HG02610 (cell line): ENCODE results near the gene SLC43A1.
"Not testable (repeated sequence)": the region's sequence is repeated elsewhere in the genome, so short reads cannot be mapped to it uniquely, and the experiment has no call there.

Experiments used
- ATAC-seq: cut with Tn5 transposase; IDR thresholded peaks from one replicate; pipeline ENCODE4 v1.9.1; 2021; ENCODE audit warnings: mild to moderate bottlenecking, moderate library complexity; ENCODE audit not compliant: unreplicated experiment

The SLC43A1 gene

GRCh38 chr11:57462597-57462996 is 52.9 kb downstream of the SLC43A1 start:
- no peak for ATAC-seq

- ATAC-seq: no peak
Measured at GRCh38 chr11:57461841-57462489, 53.5 kb downstream of the SLC43A1 start.

- no peak for ATAC-seq
Measured at GRCh38 chr11:57460758-57461749, 54.4 kb downstream of the SLC43A1 start.

GRCh38 chr11:57460022-57460757 is 55.3 kb downstream of the SLC43A1 start, which contains the start of gene RTN4RL2:
RTN4RL2 (plus strand) TSS chr11:57460528; CDS start chr11:57460866, 338 bp downstream.
- ATAC-seq: no peak

- ATAC-seq: no peak
Measured at GRCh38 chr11:57459164-57460021, 56.1 kb downstream of the SLC43A1 start.

- ATAC-seq: no peak
Measured at GRCh38 chr11:57458410-57459163, 56.9 kb downstream of the SLC43A1 start.

- no peak for ATAC-seq
Measured at GRCh38 chr11:57458060-57458409, 57.5 kb downstream of the SLC43A1 start.

GRCh38 chr11:57457643-57458023 is 57.9 kb downstream of the SLC43A1 start:
- ATAC-seq: peak; percentile 29

- peak; percentile 71 for ATAC-seq
Measured at GRCh38 chr11:57456960-57457642, 58.4 kb downstream of the SLC43A1 start.

- no peak for ATAC-seq
Measured at GRCh38 chr11:57453543-57454177, 61.8 kb downstream of the SLC43A1 start.

GRCh38 chr11:57446055-57446454 is 69.4 kb downstream of the SLC43A1 start:
- ATAC-seq: no peak

GRCh38 chr11:57445122-57445394 is 70.4 kb downstream of the SLC43A1 start:
- ATAC-seq: not testable (repeated sequence)

- ATAC-seq: no peak
Measured at GRCh38 chr11:57444362-57445121, 71.0 kb downstream of the SLC43A1 start.

- ATAC-seq: no peak
Measured at GRCh38 chr11:57440744-57441414, 74.6 kb downstream of the SLC43A1 start.

GRCh38 chr11:57439786-57440185 is 75.7 kb downstream of the SLC43A1 start:
- ATAC-seq: no peak

GRCh38 chr11:57438345-57439285 is 76.9 kb downstream of the SLC43A1 start:
- no peak for ATAC-seq
